ENCODE data around the gene EMC8. TPM values are rescaled to one million over a fixed set of nuclear protein-coding genes. Genes with fewer than 3 reads are reported as not detected.

The EMC8 gene
- total RNA-seq, 2 experiments from 2014 or later = 33.3 to 43.0 TPM

DNA sequence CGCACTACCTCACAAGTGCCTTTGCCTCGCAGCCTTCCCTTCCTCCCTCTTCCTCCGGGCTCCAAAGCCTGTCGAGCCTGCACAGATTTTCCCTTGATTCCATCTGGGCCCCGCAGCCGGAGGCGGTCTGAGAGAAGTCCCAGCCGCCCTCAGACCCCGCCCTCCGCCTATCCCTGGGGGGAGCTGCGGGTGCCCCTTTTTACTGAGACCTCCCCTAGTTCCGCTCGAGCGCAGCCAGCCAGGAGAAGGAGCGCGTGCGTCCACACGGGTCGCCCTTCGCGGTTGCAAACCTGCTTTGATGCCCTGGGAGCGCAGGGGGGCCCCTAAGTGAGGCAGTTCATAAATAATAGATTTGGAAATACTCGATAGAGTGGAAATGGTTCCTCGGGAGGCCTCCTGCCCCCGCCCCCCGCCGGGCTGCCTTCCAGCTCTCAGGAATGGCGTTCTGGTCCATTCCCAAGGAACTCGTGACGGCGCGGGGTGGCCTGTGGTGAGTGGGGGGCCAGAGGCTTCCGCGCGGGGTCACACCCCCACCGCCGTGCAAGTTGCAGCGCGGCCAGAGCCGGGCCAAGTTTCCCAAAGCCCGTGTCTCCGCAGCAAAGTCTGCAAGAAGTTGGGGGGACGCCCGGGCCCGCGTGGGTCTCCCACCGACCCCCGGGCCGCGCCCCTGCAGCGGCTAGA lies 49.1 kb downstream of the EMC8 start:
- DNase-seq = peak; percentile 33
- Mint-ChIP-seq H3K27ac (no peak overlapping the region), H3K9me3 (ENCODE audit: insufficient read depth) (no peaks in the 10 kb centered on the region), H3K27me3 (ENCODE audit: low read depth) (peaks cover 28% of the 10 kb centered on the region), H3K4me3 (peak overlapping the region; percentile 67), H3K4me1 (ENCODE audit: low read depth) (peaks cover 16% of the 10 kb centered on the region), H3K36me3 (ENCODE audit: low read depth) (no peaks in the 10 kb centered on the region)
- CTCF ChIA-PET = no interaction called here
- POLR2A ChIA-PET = no interaction called here
- ATAC-seq = no peak

GRCh38 chr16:85749771-85750145 lies 49.6 kb downstream of the EMC8 start:
- peaks cover 16% of the 10 kb centered on the region for H3K4me1 Mint-ChIP-seq (ENCODE audit: low read depth)
- H3K4me3 Mint-ChIP-seq = peak overlapping the region; percentile 67
- ChIA-PET CTCF (no interaction called here), POLR2A (no interaction called here)
- no peak overlapping the region for H3K27ac Mint-ChIP-seq
- DNase-seq = no peak
- H3K27me3 Mint-ChIP-seq (ENCODE audit: low read depth) = peaks cover 28% of the 10 kb centered on the region
- no peaks in the 10 kb centered on the region for H3K36me3 Mint-ChIP-seq (ENCODE audit: low read depth)
- ATAC-seq = no peak
- H3K9me3 Mint-ChIP-seq (ENCODE audit: insufficient read depth) = no peaks in the 10 kb centered on the region

DNA sequence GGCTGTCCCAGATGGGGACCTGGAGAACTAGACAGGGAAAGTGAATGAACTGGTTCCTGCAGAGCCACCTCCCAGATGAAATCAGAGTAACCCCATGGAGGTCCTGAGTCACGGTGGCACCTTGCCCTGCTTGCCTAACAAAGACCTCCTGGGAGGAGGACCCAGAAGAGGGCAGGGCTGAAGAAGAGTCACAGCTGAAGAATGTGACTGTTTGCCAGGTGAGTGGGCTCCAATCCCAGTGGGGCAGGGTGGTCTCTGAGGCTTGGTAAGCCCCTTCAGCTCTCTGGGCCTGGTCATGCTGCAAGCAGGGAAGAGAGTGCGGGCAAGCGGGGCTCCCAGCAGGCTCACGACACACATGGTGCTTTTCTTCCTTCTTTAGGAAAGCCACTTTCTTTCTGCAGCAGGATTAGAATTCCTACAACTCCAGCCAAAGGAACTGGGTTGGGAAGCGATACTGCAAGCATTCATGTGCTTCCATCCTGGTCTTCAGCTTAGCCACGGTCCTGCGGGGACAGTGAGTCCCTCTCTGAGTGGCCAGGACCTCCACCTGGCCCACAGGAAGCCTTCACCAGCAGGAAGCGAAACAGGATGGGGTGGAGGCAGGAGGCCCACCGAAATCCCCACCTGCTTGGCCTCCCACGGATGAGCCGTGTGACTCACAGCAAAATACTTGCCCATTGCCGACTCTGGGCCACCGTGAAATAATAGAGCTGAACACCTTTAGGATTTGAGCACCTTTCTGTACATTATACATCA lies 52.7 kb downstream of the EMC8 start:
- Mint-ChIP-seq H3K27ac (no peak overlapping the region), H3K9me3 (ENCODE audit: insufficient read depth) (no peaks in the 10 kb centered on the region), H3K4me3 (no peak overlapping the region), H3K27me3 (ENCODE audit: low read depth) (peaks cover 15% of the 10 kb centered on the region), H3K4me1 (ENCODE audit: low read depth) (peaks cover 16% of the 10 kb centered on the region), H3K36me3 (ENCODE audit: low read depth) (no peaks in the 10 kb centered on the region)
- ChIA-PET POLR2A (no interaction called here), CTCF (interaction anchor here (0.6 to 1.0 kb wide), 2 partner anchors 13 to 75 kb away, joined by 3 to 4 read pairs; no protein-coding TSS in a partner anchor)
- ATAC-seq = no peak
- DNase-seq = no peak

GRCh38 chr16:85738923-85739715 lies 60.2 kb downstream of the EMC8 start:
- ATAC-seq = no peak
- Mint-ChIP-seq H3K27me3 (ENCODE audit: low read depth) (peaks cover 2% of the 10 kb centered on the region), H3K4me1 (ENCODE audit: low read depth) (peaks cover 22% of the 10 kb centered on the region), H3K27ac (no peak overlapping the region), H3K9me3 (ENCODE audit: insufficient read depth) (no peaks in the 10 kb centered on the region), H3K36me3 (ENCODE audit: low read depth) (no peaks in the 10 kb centered on the region), H3K4me3 (no peak overlapping the region)
- POLR2A ChIA-PET = no interaction called here
- CTCF ChIA-PET = no interaction called here
- DNase-seq = no peak

GRCh38 chr16:85736921-85737320 lies 62.4 kb downstream of the EMC8 start:
- Mint-ChIP-seq H3K4me1 (ENCODE audit: low read depth) (peaks cover 25% of the 10 kb centered on the region), H3K27me3 (ENCODE audit: low read depth) (peaks cover 2% of the 10 kb centered on the region), H3K27ac (no peak overlapping the region), H3K4me3 (no peak overlapping the region), H3K36me3 (ENCODE audit: low read depth) (no peaks in the 10 kb centered on the region), H3K9me3 (ENCODE audit: insufficient read depth) (no peaks in the 10 kb centered on the region)
- CTCF ChIA-PET = interaction anchor here (0.9 to 1.5 kb wide), 3 partner anchors 20 to 84 kb away, joined by 3 to 8 read pairs (median 6); no protein-coding TSS in a partner anchor
- POLR2A ChIA-PET = interaction anchor here (1.0 kb wide), 1 partner anchor 182 kb away, joined by 4 read pairs; no protein-coding TSS in a partner anchor
- DNase-seq (no peak), ATAC-seq (no peak)

GRCh38 chr16:85735946-85736345 lies 63.4 kb downstream of the EMC8 start:
- CTCF ChIA-PET = interaction anchor here (0.7 to 1.5 kb wide), 3 partner anchors 21 to 120 kb away, joined by 3 read pairs; no protein-coding TSS in a partner anchor
- Mint-ChIP-seq H3K4me3 (peak overlapping the region; percentile 42), H3K27me3 (ENCODE audit: low read depth) (peaks cover 2% of the 10 kb centered on the region), H3K9me3 (ENCODE audit: insufficient read depth) (no peaks in the 10 kb centered on the region), H3K36me3 (ENCODE audit: low read depth) (no peaks in the 10 kb centered on the region), H3K27ac (peak overlapping the region; percentile 74), H3K4me1 (ENCODE audit: low read depth) (peaks cover 25% of the 10 kb centered on the region)
- no peak for DNase-seq
- POLR2A ChIA-PET = interaction anchor here (1.0 kb wide), 1 partner anchor 181 kb away, joined by 4 read pairs; no protein-coding TSS in a partner anchor
- no peak for ATAC-seq

GRCh38 chr16:85735225-85735635 lies 64.1 kb downstream of the EMC8 start:
- ATAC-seq = peak; percentile 90
- Mint-ChIP-seq H3K4me3 (peak overlapping the region; percentile 42), H3K27me3 (ENCODE audit: low read depth) (peaks cover 2% of the 10 kb centered on the region), H3K27ac (peak overlapping the region; percentile 74), H3K36me3 (ENCODE audit: low read depth) (no peaks in the 10 kb centered on the region), H3K4me1 (ENCODE audit: low read depth) (peaks cover 25% of the 10 kb centered on the region), H3K9me3 (ENCODE audit: insufficient read depth) (no peaks in the 10 kb centered on the region)
- CTCF ChIA-PET = interaction anchor here (0.7 to 1.5 kb wide), 2 partner anchors 20 to 25 kb away, joined by 3 read pairs; no protein-coding TSS in a partner anchor
- POLR2A ChIA-PET = no interaction called here
- DNase-seq = peak; percentile 84

- ATAC-seq = no peak
- no peaks in the 10 kb centered on the region for H3K36me3 Mint-ChIP-seq (ENCODE audit: low read depth)
- H3K27me3 Mint-ChIP-seq (ENCODE audit: low read depth) = peaks cover 2% of the 10 kb centered on the region
- H3K9me3 Mint-ChIP-seq (ENCODE audit: insufficient read depth) = no peaks in the 10 kb centered on the region
- peak overlapping the region; percentile 25 for H3K27ac Mint-ChIP-seq
- POLR2A ChIA-PET = no interaction called here
- DNase-seq = no peak
- peaks cover 25% of the 10 kb centered on the region for H3K4me1 Mint-ChIP-seq (ENCODE audit: low read depth)
- H3K4me3 Mint-ChIP-seq = no peak overlapping the region
- CTCF ChIA-PET = interaction anchor here (0.6 kb wide), 1 partner anchor 13 kb away, joined by 4 read pairs; no protein-coding TSS in a partner anchor
Observed at GRCh38 chr16:85734311-85735017, 64.9 kb downstream of the EMC8 start.

GRCh38 chr16:85733839-85734170 lies 65.5 kb downstream of the EMC8 start:
- Mint-ChIP-seq H3K4me3 (no peak overlapping the region), H3K27ac (no peak overlapping the region), H3K36me3 (ENCODE audit: low read depth) (no peaks in the 10 kb centered on the region), H3K9me3 (ENCODE audit: insufficient read depth) (no peaks in the 10 kb centered on the region), H3K27me3 (ENCODE audit: low read depth) (peaks cover 2% of the 10 kb centered on the region), H3K4me1 (ENCODE audit: low read depth) (peaks cover 25% of the 10 kb centered on the region)
- POLR2A ChIA-PET = no interaction called here
- no peak for ATAC-seq
- CTCF ChIA-PET = interaction anchor here (0.6 kb wide), 1 partner anchor 13 kb away, joined by 4 read pairs; no protein-coding TSS in a partner anchor
- no peak for DNase-seq

GRCh38 chr16:85733155-85733838 lies 66.0 kb downstream of the EMC8 start:
- ChIA-PET CTCF (no interaction called here), POLR2A (no interaction called here)
- Mint-ChIP-seq H3K36me3 (ENCODE audit: low read depth) (no peaks in the 10 kb centered on the region), H3K9me3 (ENCODE audit: insufficient read depth) (no peaks in the 10 kb centered on the region), H3K27ac (no peak overlapping the region), H3K4me1 (ENCODE audit: low read depth) (peaks cover 25% of the 10 kb centered on the region), H3K27me3 (ENCODE audit: low read depth) (peaks cover 2% of the 10 kb centered on the region), H3K4me3 (no peak overlapping the region)
- ATAC-seq (no peak), DNase-seq (no peak)

- no peak for ATAC-seq
- Mint-ChIP-seq H3K9me3 (ENCODE audit: insufficient read depth) (no peaks in the 10 kb centered on the region), H3K36me3 (ENCODE audit: low read depth) (no peaks in the 10 kb centered on the region), H3K27me3 (ENCODE audit: low read depth) (peaks cover under 1% of the 10 kb centered on the region), H3K4me3 (no peak overlapping the region), H3K27ac (no peak overlapping the region), H3K4me1 (ENCODE audit: low read depth) (peaks cover 23% of the 10 kb centered on the region)
- no peak for DNase-seq
- CTCF ChIA-PET = no interaction called here
- POLR2A ChIA-PET = no interaction called here
Observed at GRCh38 chr16:85731179-85731578, 68.2 kb downstream of the EMC8 start.

All from activated CD8-positive, alpha-beta T cell treated with anti-CD3 and anti-CD28 coated beads, Interleukin-2, amount 10 ng/mL, durations not matched to agents 7 days and 5 days (primary cell).